Keratinocyte (primary cell): ENCODE results near the gene RPS6KA5.

Experiments
- EZH2 ChIP-seq: IDR thresholded peaks from one replicate; pipeline ENCODE4 v1.6.1; 2012; ENCODE audit warnings: inconsistent platforms, mild to moderate bottlenecking, low read length, moderate library complexity
- TF ChIP-seq, protein P1 (sequence below), 3 experiments: IDR thresholded peaks in 1 of 3; conservative IDR thresholded peaks in 1 of 3; optimal IDR thresholded peaks in 1 of 3; 2 replicates in 2 of 3; 3 replicates in 1 of 3; pipeline versions ENCODE3 to v1.5.1; 2011; ENCODE audit warnings: low read length in 3 of 3, mild to moderate bottlenecking in 3 of 3, moderate library complexity in 2 of 3, control low read depth in 1 of 3, inconsistent platforms in 1 of 3; ENCODE audit not compliant: insufficient read depth in 2 of 3; ENCODE audit errors: extremely low read depth in 1 of 3

- TF ChIP-seq, protein P1, sequence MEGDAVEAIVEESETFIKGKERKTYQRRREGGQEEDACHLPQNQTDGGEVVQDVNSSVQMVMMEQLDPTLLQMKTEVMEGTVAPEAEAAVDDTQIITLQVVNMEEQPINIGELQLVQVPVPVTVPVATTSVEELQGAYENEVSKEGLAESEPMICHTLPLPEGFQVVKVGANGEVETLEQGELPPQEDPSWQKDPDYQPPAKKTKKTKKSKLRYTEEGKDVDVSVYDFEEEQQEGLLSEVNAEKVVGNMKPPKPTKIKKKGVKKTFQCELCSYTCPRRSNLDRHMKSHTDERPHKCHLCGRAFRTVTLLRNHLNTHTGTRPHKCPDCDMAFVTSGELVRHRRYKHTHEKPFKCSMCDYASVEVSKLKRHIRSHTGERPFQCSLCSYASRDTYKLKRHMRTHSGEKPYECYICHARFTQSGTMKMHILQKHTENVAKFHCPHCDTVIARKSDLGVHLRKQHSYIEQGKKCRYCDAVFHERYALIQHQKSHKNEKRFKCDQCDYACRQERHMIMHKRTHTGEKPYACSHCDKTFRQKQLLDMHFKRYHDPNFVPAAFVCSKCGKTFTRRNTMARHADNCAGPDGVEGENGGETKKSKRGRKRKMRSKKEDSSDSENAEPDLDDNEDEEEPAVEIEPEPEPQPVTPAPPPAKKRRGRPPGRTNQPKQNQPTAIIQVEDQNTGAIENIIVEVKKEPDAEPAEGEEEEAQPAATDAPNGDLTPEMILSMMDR (optimal IDR thresholded peaks at IDR 0.05 in 1 of 3, IDR thresholded peaks at IDR 0.05 in 1 of 3, conservative IDR thresholded peaks at IDR 0.05 in 1 of 3; ENCODE audit: extremely low read depth in 1 of 3, insufficient read depth in 2 of 3, low read length in 3 of 3): no peak
- no peak for TF ChIP-seq EZH2
These were observed 28.8 kb downstream of the RPS6KA5 start for GRCh38 chr14:91031666-91032065.
